Fibroblast of lung (primary cell): ENCODE data around the gene SUGCT. TPM values are rescaled to one million over a fixed set of nuclear protein-coding genes. Genes with fewer than 3 reads are reported as not detected.

Experiments used
- DNase-seq, 2 donors: peaks; one replicate each; pipeline versions ENCODE4 v3.0.0 to v3.0.0-alpha.2; 2010; ENCODE audit warnings: low read depth in 2 of 2
- H2AFZ ChIP-seq: 2 replicates; pipeline ENCODE4 v1.5.1; 2012; ENCODE audit warnings: low read length, control low read depth, inconsistent platforms
- H3K27ac ChIP-seq: 2 replicates; pipeline ENCODE4 v1.5.1; 2011; ENCODE audit warnings: low read length, control low read depth; ENCODE audit not compliant: insufficient read depth
- H3K27me3 ChIP-seq: 2 replicates; pipeline ENCODE4 v1.5.1; 2011; ENCODE audit warnings: mild to moderate bottlenecking, low read length; ENCODE audit not compliant: control insufficient read depth, insufficient read depth
- H3K36me3 ChIP-seq: 2 replicates; pipeline ENCODE4 v1.5.1; 2011; ENCODE audit warnings: low read length; ENCODE audit not compliant: control insufficient read depth, insufficient read depth
- H3K4me1 ChIP-seq: 2 replicates; pipeline ENCODE4 v1.5.1; 2011; ENCODE audit warnings: low read length; ENCODE audit not compliant: control insufficient read depth, insufficient read depth; ENCODE audit errors: extremely low read depth
- H3K4me2 ChIP-seq: 2 replicates; pipeline ENCODE4 v1.5.1; 2011; ENCODE audit warnings: low read length, control low read depth; ENCODE audit not compliant: insufficient read depth; ENCODE audit errors: extremely low read depth
- H3K4me3 ChIP-seq, 4 experiments: fragments of 200-600 bp in 1 of 4; sonication (generic) in 1 of 4; replicated peaks in 1 of 4; 2 replicates each; pipeline ENCODE4 v1.5.1; 2011 to 2016; ENCODE audit warnings: low read length in 4 of 4, low read depth in 3 of 4, mild to moderate bottlenecking in 3 of 4, control low read depth in 2 of 4, inconsistent platforms in 1 of 4, mixed read lengths in 1 of 4; ENCODE audit not compliant: insufficient read depth in 1 of 4; ENCODE audit errors: control extremely low read depth in 1 of 4
- H3K79me2 ChIP-seq: 2 replicates; pipeline ENCODE4 v1.5.1; 2012; ENCODE audit warnings: mild to moderate bottlenecking, low read length, inconsistent platforms; ENCODE audit not compliant: control insufficient read depth, insufficient read depth
- H3K9ac ChIP-seq: 2 replicates; pipeline ENCODE4 v1.5.1; 2011; ENCODE audit warnings: mild to moderate bottlenecking, low read length, control low read depth; ENCODE audit not compliant: insufficient read depth
- H3K9me3 ChIP-seq: 2 replicates; pipeline ENCODE4 v1.5.1; 2012; ENCODE audit warnings: low read depth, low read length; ENCODE audit not compliant: control insufficient read depth, insufficient read depth
- H4K20me1 ChIP-seq: 2 replicates; pipeline ENCODE4 v1.5.1; 2011; ENCODE audit warnings: low read length; ENCODE audit not compliant: control insufficient read depth, insufficient read depth; ENCODE audit errors: extremely low read depth
- EZH2 ChIP-seq: IDR thresholded peaks from 2 replicates; pipeline ENCODE4 v1.5.1; 2012; ENCODE audit warnings: low read length, control low read depth, mild to moderate bottlenecking; ENCODE audit errors: missing control alignments
- polyA plus RNA-seq, 2 donors: library from polyadenylated mRNA; depleted of rRNA in 1 of 2; stranded (reverse) in 1 of 2; unstranded in 1 of 2; fragments of >200 nt; gene quantifications; 2 replicates each; pipeline ENCODE4 v1.2.1, GENCODE V29; 2011 to 2012; ENCODE audit warnings: missing spikeins in 1 of 2
- total RNA-seq: library from RNA; depleted of rRNA; stranded (reverse); fragments of >200 nt; gene quantifications from 2 replicates; pipeline ENCODE4 v1.2.1, GENCODE V29; 2014
- TF ChIP-seq, protein P1 (sequence below), 2 donors: IDR thresholded peaks in 1 of 2; conservative IDR thresholded peaks in 1 of 2; 1 replicate in 1 of 2; 2 replicates in 1 of 2; pipeline ENCODE4 v1.5.1; 2011 to 2012; ENCODE audit warnings: low read length in 2 of 2, control low read depth in 1 of 2, inconsistent platforms in 1 of 2, low read depth in 1 of 2, mild to moderate bottlenecking in 1 of 2

SUGCT gene
- total and polyA plus RNA-seq, 2 donors (not counting 1 experiment from before 2014, with no cell fraction given): 8.4 to 16.5 TPM

DNA sequence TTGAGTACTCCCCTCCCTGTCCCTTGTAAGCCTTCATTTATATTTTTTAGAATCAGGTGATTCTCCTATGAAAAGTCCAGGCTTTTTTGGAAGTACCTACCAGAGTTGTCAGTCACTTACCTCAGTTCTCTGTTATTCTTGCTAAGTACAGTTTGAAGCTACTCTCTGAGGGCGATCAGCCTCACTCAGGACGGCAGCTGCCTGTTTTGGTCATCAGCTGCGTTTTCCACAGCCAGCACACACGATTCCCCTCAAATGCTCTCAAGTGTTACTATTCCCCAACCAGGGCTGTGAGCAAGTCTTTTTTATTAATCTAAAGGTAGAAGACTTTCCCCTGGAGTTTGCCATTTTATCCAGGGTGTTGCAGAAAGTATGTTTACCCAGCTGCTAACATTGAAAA lies 328.6 kb downstream of the SUGCT start:
- H4K20me1 ChIP-seq: no peaks in the 10 kb centered on the region
- no peaks in the 10 kb centered on the region for H3K36me3 ChIP-seq
- peak overlapping the region; percentile 70 for H2AFZ ChIP-seq
- no peaks in the 10 kb centered on the region for H3K4me1 ChIP-seq
- no peak for DNase-seq
- H3K9me3 ChIP-seq: no peaks in the 10 kb centered on the region
- no peak overlapping the region for H3K9ac ChIP-seq
- no peaks in the 10 kb centered on the region for H3K27me3 ChIP-seq
- peak overlapping the region; percentile 38 for H3K4me2 ChIP-seq
- no peak overlapping the region for H3K27ac ChIP-seq
- H3K79me2 ChIP-seq: no peaks in the 10 kb centered on the region
- TF ChIP-seq, protein P1, sequence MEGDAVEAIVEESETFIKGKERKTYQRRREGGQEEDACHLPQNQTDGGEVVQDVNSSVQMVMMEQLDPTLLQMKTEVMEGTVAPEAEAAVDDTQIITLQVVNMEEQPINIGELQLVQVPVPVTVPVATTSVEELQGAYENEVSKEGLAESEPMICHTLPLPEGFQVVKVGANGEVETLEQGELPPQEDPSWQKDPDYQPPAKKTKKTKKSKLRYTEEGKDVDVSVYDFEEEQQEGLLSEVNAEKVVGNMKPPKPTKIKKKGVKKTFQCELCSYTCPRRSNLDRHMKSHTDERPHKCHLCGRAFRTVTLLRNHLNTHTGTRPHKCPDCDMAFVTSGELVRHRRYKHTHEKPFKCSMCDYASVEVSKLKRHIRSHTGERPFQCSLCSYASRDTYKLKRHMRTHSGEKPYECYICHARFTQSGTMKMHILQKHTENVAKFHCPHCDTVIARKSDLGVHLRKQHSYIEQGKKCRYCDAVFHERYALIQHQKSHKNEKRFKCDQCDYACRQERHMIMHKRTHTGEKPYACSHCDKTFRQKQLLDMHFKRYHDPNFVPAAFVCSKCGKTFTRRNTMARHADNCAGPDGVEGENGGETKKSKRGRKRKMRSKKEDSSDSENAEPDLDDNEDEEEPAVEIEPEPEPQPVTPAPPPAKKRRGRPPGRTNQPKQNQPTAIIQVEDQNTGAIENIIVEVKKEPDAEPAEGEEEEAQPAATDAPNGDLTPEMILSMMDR (conservative IDR thresholded peaks at IDR 0.05 in 1 of 2, IDR thresholded peaks at IDR 0.05 in 1 of 2; ENCODE audit: low read depth in 1 of 2, low read length in 2 of 2): no peak
- no peak for TF ChIP-seq EZH2
- H3K4me3 ChIP-seq: no peak overlapping the region

DNA sequence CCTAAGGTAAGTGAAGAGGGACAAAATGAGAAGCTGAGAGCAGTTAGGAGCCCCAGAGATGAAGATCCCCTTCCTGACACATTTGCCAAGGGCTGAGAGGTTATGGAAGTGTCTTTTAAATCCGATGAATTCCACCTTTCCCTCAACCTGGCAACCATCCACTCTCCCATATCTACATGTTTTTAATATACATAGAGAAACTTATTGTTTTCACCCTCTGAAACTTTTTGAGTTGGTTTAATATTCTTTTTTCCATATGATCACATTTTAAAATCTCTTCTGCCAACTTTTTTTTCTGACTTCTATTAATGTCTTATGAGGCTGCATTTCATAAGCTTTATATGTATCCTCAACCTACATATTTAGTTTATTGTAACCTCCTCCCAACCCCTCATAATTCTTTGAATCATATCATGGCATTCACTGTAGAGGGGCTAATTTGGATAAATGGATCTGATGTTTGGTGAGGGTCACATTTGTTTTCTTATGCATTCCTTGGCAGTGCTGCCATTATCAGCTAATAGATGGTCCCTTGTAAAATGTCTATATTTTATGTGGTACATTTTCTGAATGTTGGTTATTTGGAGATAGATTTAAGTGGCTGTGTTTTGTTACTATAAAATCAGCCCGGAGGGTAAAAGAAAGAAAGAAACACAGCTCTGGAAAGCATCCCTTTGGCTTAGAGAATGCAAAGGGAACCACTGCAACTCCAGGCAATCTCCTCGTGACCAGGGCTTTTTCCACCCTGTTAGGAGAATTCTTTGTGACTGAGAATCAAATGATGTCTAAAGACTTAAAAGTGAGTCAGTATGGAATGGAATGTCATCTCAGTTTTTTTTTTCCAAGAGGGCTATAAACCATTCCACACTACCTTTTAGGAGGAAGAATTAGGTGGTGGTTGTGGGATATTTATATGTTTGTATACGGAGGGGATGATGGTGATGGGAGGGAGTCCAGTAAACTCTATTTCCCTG lies 334.4 kb downstream of the SUGCT start:
- Histone ChIP-seq H3K27me3 (no peaks in the 10 kb centered on the region), H3K9ac (no peak overlapping the region), H3K4me3 (no peak overlapping the region), H3K27ac (peak overlapping the region; percentile 66), H2AFZ (no peak overlapping the region), H3K4me2 (peak overlapping the region; percentile 45), H3K79me2 (no peaks in the 10 kb centered on the region), H4K20me1 (no peaks in the 10 kb centered on the region), H3K36me3 (no peaks in the 10 kb centered on the region), H3K4me1 (peaks cover 8% of the 10 kb centered on the region), H3K9me3 (no peaks in the 10 kb centered on the region)
- DNase-seq: peak; percentile 28 to 95
- TF ChIP-seq, protein P1 (conservative IDR thresholded peaks at IDR 0.05 in 1 of 2, IDR thresholded peaks at IDR 0.05 in 1 of 2; ENCODE audit: low read depth in 1 of 2, low read length in 2 of 2): no peak
- no peak for TF ChIP-seq EZH2

DNA sequence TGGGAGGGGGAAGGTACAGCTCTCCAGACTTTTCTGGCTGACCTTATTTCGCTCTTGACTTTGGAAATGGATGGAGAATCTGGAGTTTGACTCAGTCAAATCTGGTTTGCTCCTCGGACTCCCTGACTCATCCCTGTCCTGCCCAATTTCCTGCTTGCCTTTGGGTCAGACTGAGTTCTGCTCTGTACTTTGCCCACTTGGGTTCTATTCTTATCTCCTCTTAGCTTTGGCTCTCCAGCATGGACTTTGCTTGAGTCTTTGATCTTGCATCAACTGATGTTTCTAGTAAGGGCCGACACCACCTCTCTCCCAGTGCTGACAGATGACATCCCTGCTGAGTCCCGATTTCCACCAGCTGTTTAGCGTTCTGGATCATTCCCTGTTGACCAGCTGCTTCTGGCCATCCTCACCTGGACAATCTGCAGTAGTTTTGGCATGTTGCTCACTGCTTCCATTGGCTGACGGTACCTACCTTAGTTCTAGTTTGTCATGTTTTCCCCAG lies 335.3 kb downstream of the SUGCT start:
- DNase-seq: peak; percentile 16 to 83
- no peak overlapping the region for H3K9ac ChIP-seq
- H3K9me3 ChIP-seq: no peaks in the 10 kb centered on the region
- TF ChIP-seq EZH2: no peak
- TF ChIP-seq, protein P1 (conservative IDR thresholded peaks at IDR 0.05 in 1 of 2, IDR thresholded peaks at IDR 0.05 in 1 of 2; ENCODE audit: low read depth in 1 of 2, low read length in 2 of 2): no peak
- no peaks in the 10 kb centered on the region for H4K20me1 ChIP-seq
- H3K4me1 ChIP-seq: peaks cover 8% of the 10 kb centered on the region
- peak overlapping the region; percentile 68 for H2AFZ ChIP-seq
- H3K27me3 ChIP-seq: no peaks in the 10 kb centered on the region
- H3K4me3 ChIP-seq: peak overlapping the region in 2 of 4 experiments; percentile 30 to 48
- peak overlapping the region; percentile 66 for H3K27ac ChIP-seq
- H3K79me2 ChIP-seq: no peaks in the 10 kb centered on the region
- H3K36me3 ChIP-seq: no peaks in the 10 kb centered on the region
- H3K4me2 ChIP-seq: peak overlapping the region; percentile 74
